DMS53 treated with DMSO at 0.1 percent for 48 hours (cell line): ENCODE results near the gene GTPBP1.
A peak's percentile ranks its signal among the peaks of the same experiment; 100 is the strongest.

Source experiments
- DNase-seq: peaks from one replicate; lab custom pipeline; 2025; ENCODE audit not compliant: unreplicated experiment; lab: John Stamatoyannopoulos, UW

The GTPBP1 gene

GRCh38 chr22:38724926-38725571, 19.3 kb downstream of the GTPBP1 start:
- DNase-seq, result peak; percentile 5

GRCh38 chr22:38725900-38726655, 20.3 kb downstream of the GTPBP1 start:
- no peak for DNase-seq

GRCh38 chr22:38727123-38727522, 21.4 kb downstream of the GTPBP1 start:
- DNase-seq, result no peak

GRCh38 chr22:38727530-38728451, 22.0 kb downstream of the GTPBP1 start:
- no peak for DNase-seq

GRCh38 chr22:38728871-38729796, 23.4 kb downstream of the GTPBP1 start:
- DNase-seq, result no peak

GRCh38 chr22:38729946-38730345, 24.2 kb downstream of the GTPBP1 start:
- no peak for DNase-seq

- no peak for DNase-seq
Measured at GRCh38 chr22:38730411-38730871, 24.7 kb downstream of the GTPBP1 start.

GRCh38 chr22:38731703-38732161, 26.0 kb downstream of the GTPBP1 start:
- DNase-seq, result no peak

- DNase-seq, result no peak
Measured at GRCh38 chr22:38732251-38732815, 26.6 kb downstream of the GTPBP1 start.

GRCh38 chr22:38733329-38733723, 27.6 kb downstream of the GTPBP1 start:
- DNase-seq, result no peak

GRCh38 chr22:38733724-38734381, 28.1 kb downstream of the GTPBP1 start:
- peak; percentile 26 for DNase-seq

GRCh38 chr22:38734421-38735100, 28.8 kb downstream of the GTPBP1 start:
- no peak for DNase-seq

GRCh38 chr22:38735126-38735464, 29.4 kb downstream of the GTPBP1 start:
- DNase-seq, result no peak

- peak; percentile 9 for DNase-seq
Measured at GRCh38 chr22:38735465-38736256, 29.9 kb downstream of the GTPBP1 start.

GRCh38 chr22:38736257-38736570, 30.5 kb downstream of the GTPBP1 start:
- DNase-seq, result no peak

- DNase-seq, result no peak
Measured at GRCh38 chr22:38737302-38738060, 31.7 kb downstream of the GTPBP1 start.

GRCh38 chr22:38738475-38739070, 32.8 kb downstream of the GTPBP1 start:
- no peak for DNase-seq
